ENCODE measurements around the gene C2orf92.

Gene C2orf92

GRCh38 chr2:97716695-97717612 lies 47.4 kb downstream of the C2orf92 start:
- no peak for DNase-seq (ENCODE audit: low read depth, low spot score)
- TF ChIP-seq CTCF (IDR thresholded peaks at IDR 0.05; ENCODE audit: insufficient read depth, low read length, missing control alignments): no peak
- ChIA-PET POLR2A (no interaction called here), CTCF (interaction anchor here (13.7 kb wide), 1 partner anchor 18 kb away, joined by 134 read pairs; no protein-coding TSS in a partner anchor)
- no peak overlapping the region for H3K4me3 ChIP-seq (ENCODE audit: low read depth, low read length)

GRCh38 chr2:97717613-97717995 lies 48.1 kb downstream of the C2orf92 start:
- no peak overlapping the region for H3K4me3 ChIP-seq (ENCODE audit: low read depth, low read length)
- no peak for TF ChIP-seq CTCF (IDR thresholded peaks at IDR 0.05; ENCODE audit: insufficient read depth, low read length, missing control alignments)
- CTCF ChIA-PET: interaction anchor here (0.7 to 13.7 kb wide), 3 partner anchors 19 to 127 kb away, joined by 3 to 134 read pairs (median 5); no protein-coding TSS in a partner anchor
- POLR2A ChIA-PET: no interaction called here
- no peak for DNase-seq (ENCODE audit: low read depth, low spot score)

- DNase-seq (ENCODE audit: low read depth, low spot score): no peak
- ChIA-PET POLR2A (no interaction called here), CTCF (interaction anchor here (0.5 to 13.7 kb wide), 4 partner anchors 19 to 577 kb away, joined by 3 to 134 read pairs (median 4); no protein-coding TSS in a partner anchor)
- no peak overlapping the region for H3K4me3 ChIP-seq (ENCODE audit: low read depth, low read length)
- TF ChIP-seq CTCF (IDR thresholded peaks at IDR 0.05; ENCODE audit: insufficient read depth, low read length, missing control alignments): no peak
Observed at GRCh38 chr2:97718051-97718882, 48.8 kb downstream of the C2orf92 start.

- DNase-seq (ENCODE audit: low read depth, low spot score): no peak
- CTCF ChIA-PET: interaction anchor here (0.5 to 13.7 kb wide), 2 partner anchors 20 to 576 kb away, joined by 3 to 134 read pairs; no protein-coding TSS in a partner anchor
- POLR2A ChIA-PET: no interaction called here
- no peak overlapping the region for H3K4me3 ChIP-seq (ENCODE audit: low read depth, low read length)
- TF ChIP-seq CTCF (IDR thresholded peaks at IDR 0.05; ENCODE audit: insufficient read depth, low read length, missing control alignments): no peak
Observed at GRCh38 chr2:97718942-97719341, 49.4 kb downstream of the C2orf92 start.

- TF ChIP-seq CTCF (IDR thresholded peaks at IDR 0.05; ENCODE audit: insufficient read depth, low read length, missing control alignments): no peak
- POLR2A ChIA-PET: no interaction called here
- DNase-seq (ENCODE audit: low read depth, low spot score): no peak
- CTCF ChIA-PET: no interaction called here
- no peak overlapping the region for H3K4me3 ChIP-seq (ENCODE audit: low read depth, low read length)
Observed at GRCh38 chr2:97719362-97720155, 50.0 kb downstream of the C2orf92 start.
